HG03097 (cell line): ENCODE results near the gene QPRT.
A peak's percentile ranks its signal among the peaks of the same experiment; 100 is the strongest.
"Not testable (repeated sequence)": the region's sequence is repeated elsewhere in the genome, so short reads cannot be mapped to it uniquely, and the experiment has no call there.

Experiments used
- ATAC-seq: cut with Tn5 transposase; IDR thresholded peaks from one replicate; pipeline ENCODE4 v1.9.1; 2021; ENCODE audit not compliant: unreplicated experiment, low FRiP score

The QPRT gene

GRCh38 chr16:29678691-29679267 is at the start of gene QPRT:
Gene QPRT (plus strand): TSS chr16:29679180. CDS start chr16:29679198, 18 bp downstream.
- no peak for ATAC-seq

DNA sequence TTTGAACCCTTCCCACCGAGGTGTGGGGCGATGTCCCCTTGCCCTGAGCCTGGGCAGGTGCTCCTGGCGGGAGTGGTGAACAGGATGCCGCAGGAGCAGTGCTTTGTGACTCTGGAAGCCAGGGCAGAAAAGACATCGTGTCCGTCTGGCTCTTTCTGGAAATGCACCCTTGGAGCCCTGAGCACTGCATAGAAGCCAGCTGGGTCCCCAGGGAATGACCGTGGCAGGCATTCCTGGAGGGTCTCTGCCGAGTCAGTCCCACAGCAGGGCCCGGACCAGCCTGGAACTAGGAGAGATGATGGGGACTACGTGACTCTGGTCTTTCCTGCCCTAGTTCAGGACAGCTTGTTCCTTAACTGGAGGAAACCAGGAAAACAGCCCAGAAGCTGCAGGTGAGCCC is 49.7 kb upstream of the QPRT start:
- ATAC-seq = not testable (repeated sequence)

- not testable (repeated sequence) for ATAC-seq
These were observed 47.3 kb upstream of the QPRT start for GRCh38 chr16:29631658-29632057.

- not testable (repeated sequence) for ATAC-seq
These were observed 43.1 kb upstream of the QPRT start for GRCh38 chr16:29635902-29636301.

- ATAC-seq = not testable (repeated sequence)
These were observed 42.6 kb upstream of the QPRT start for GRCh38 chr16:29636368-29636767.

- ATAC-seq = not testable (repeated sequence)
These were observed 40.2 kb upstream of the QPRT start for GRCh38 chr16:29638751-29639150.

DNA sequence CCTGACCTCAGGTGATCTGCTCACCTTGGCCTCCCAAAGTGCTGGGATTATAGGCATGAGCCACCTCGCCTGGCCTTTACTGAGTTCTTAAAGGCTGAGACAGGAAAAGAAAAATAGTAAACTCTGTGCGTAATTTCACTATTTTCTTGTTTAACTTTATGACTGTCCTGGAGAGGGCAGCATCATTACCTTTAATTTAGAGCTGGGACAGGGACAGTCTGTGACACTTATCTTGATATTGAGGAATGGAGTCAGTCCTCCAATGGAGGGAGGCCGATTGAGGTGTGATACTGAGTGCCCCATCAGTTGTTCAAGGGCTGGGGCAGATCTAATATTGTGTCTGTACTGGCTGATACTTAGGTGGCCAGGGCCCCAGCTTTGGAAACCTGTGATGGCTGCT is 37.4 kb upstream of the QPRT start:
- ATAC-seq = no peak

GRCh38 chr16:29643596-29643995 is 35.4 kb upstream of the QPRT start:
- ATAC-seq = no peak

DNA sequence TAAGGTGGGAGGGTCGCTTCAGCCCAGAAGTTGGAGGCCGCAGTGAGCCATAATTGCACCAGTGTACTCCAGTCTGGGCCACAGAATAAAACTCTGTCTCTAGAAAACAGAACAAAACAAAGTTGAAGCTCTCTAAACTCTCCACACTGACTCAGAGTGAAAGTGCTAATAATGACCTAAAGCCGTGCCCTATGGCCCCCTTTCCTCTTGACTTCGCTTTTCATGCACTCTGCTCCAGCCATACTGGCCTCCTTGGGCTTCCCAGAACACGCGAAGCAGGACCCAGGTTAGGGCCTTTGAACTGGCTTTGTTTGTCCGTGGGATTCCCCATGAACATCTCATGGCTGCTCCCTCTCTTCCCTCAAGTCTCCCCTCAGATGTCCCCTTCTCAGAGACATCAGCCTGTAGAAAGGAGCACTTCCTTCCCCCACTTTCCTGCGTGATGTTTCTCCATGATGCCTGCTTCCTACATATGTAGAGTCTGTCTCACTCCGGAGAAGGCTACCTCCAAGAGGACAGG is 34.6 kb upstream of the QPRT start:
- ATAC-seq = peak; percentile 60

GRCh38 chr16:29644973-29645693 is 33.8 kb upstream of the QPRT start:
- peak; percentile 38 for ATAC-seq

DNA sequence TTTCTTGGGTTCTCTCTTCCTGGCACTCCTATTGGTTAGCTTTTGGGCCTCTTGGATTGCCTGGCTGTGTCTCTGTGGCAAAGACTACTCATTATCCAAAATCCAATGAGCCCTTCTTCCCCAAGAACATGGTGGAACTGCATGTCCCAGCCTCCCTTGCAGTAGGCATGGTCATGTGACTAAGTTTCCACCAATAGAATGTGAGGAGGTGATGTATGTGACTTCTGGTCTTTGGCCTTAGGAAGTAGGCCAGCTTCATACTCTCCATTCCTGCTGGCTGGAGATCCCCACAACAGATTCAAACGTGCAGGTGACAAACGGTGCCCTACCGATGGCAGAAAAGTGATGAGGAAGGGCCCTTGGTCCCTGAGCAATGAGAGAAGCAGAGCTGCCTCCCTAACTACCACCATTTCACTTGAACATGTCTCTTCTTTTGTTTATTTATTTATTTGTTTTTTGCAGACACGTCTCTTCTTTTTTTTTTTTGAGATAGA is 33.2 kb upstream of the QPRT start:
- peak; percentile 45 for ATAC-seq

DNA sequence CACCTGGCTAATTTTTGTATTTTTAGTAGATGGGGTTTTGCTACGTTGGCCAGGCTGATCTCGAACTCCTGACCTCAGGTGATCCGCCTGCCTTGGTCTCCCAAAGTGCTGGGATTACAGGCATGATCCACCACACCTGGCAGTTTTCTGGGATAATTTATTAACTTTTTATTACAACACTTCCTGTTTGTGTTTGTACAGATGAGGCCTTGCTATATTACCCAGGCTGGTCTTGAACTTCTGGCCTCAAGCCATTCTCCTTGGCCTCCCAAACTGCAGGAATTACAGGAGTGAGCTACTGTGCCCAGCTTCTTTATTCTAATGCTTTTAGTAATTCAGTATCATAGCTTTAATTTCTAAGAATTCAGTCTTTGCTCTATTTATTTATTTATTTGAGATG is 32.0 kb upstream of the QPRT start:
- ATAC-seq = no peak

GRCh38 chr16:29649588-29650494 is 29.1 kb upstream of the QPRT start:
- ATAC-seq = no peak

- ATAC-seq = no peak
These were observed 28.2 kb upstream of the QPRT start for GRCh38 chr16:29650771-29651170.

- no peak for ATAC-seq
These were observed 27.1 kb upstream of the QPRT start for GRCh38 chr16:29651774-29652349.

- no peak for ATAC-seq
These were observed 25.5 kb upstream of the QPRT start for GRCh38 chr16:29653471-29653870.

DNA sequence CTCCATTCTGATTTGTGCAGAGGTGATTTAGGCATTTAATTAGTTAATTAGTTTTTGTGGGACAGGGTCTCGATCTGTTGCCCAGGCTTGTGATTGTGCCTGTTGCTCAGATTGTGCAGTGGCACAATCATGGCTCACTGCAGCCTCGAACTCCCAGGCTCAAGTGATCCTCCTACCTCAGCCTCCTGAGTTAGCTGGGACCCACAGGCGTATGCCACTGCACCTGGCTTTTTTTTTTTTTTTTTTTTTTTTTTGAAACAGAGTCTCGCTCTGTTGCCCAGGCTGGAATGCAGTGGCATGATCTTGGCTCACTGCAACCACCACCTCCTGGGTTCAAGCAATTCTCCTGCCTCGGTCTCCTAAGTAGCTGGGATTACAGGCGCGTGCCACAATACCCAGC is 25.1 kb upstream of the QPRT start:
- ATAC-seq = not testable (repeated sequence)

DNA sequence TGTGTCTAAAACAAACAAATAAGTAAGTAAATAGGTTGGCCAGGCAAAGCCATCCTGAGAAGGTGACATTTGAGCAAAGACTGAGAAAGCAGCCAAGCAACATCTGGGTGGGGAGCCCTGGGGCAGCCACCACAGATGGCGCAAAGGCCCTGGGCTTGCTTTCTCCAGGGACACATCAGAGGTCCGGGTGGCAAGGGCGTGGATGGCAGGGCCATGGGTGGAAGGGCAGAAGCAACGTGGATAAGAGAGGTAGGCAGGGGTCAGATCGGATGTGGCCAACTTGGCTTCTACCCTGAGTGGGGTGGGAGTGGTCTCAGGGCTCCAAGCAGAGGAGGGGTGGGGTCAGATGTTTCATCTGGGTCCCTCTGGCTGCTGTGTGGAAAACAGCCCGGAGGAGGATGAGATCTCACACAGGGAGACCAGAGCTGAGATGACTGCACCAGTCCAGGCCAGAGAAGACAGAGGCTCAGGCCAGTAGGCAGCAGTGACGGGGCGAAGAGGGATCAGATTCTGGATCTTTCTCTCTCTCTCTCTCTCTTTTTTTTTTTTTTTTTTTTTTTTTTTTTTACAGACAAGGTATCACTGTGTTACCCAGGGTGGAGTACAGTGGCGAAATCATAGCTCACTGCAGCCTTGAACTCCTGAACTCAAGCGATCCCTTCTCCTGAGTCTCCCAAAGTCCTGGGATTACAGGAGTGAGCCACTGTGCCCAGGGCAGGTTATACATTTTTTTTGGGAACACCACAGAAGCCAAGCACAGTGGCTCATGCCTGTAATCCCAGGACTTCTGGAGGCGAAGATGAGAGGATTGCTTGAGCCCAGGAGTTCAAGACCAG is 22.1 kb upstream of the QPRT start:
- ATAC-seq = no peak

- no peak for ATAC-seq
These were observed 20.3 kb upstream of the QPRT start for GRCh38 chr16:29658705-29659104.
